HEK293 (cell line): ENCODE results near the gene RPL29.

ENCODE experiments used
- RBAK ChIP-seq: fragments of 450-650 bp; formaldehyde crosslinking; IDR thresholded peaks from 2 replicates; pipeline ENCODE4 v1.5.1; 2016; ENCODE audit warnings: missing biosample characterization, missing genetic modification characterization
- SALL2 ChIP-seq: fragments of 450-650 bp; formaldehyde crosslinking; IDR thresholded peaks from 2 replicates; pipeline ENCODE4 v1.5.0; 2017; ENCODE audit warnings: missing biosample characterization, mild to moderate bottlenecking, missing genetic modification characterization, borderline replicate concordance
- SP2 ChIP-seq: fragments of 450-650 bp; formaldehyde crosslinking; IDR thresholded peaks from 2 replicates; pipeline ENCODE4 v1.5.1; 2016; ENCODE audit warnings: missing biosample characterization, missing genetic modification characterization
- ZBTB7A ChIP-seq: fragments of 450-650 bp; formaldehyde crosslinking; IDR thresholded peaks from 2 replicates; pipeline ENCODE4 v1.5.1; 2016; ENCODE audit warnings: low read depth, missing biosample characterization, missing genetic modification characterization
- ZNF174 ChIP-seq: fragments of 450-650 bp; formaldehyde crosslinking; IDR thresholded peaks from 2 replicates; pipeline ENCODE4 v1.5.0; 2017; ENCODE audit warnings: missing biosample characterization, mild to moderate bottlenecking, missing genetic modification characterization
- ZNF501 ChIP-seq: fragments of 450-650 bp; formaldehyde crosslinking; IDR thresholded peaks from 2 replicates; pipeline ENCODE4 v1.5.1; 2016; ENCODE audit warnings: missing biosample characterization, missing genetic modification characterization
- ZSCAN5A ChIP-seq: fragments of 450-650 bp; formaldehyde crosslinking; IDR thresholded peaks from 2 replicates; pipeline ENCODE4 v1.5.1; 2016; ENCODE audit warnings: missing biosample characterization, missing genetic modification characterization
- TF ChIP-seq, protein P1 (sequence below): fragments of 450-650 bp; formaldehyde crosslinking; IDR thresholded peaks from 2 replicates; pipeline ENCODE4 v1.5.1; 2016; ENCODE audit warnings: missing biosample characterization, missing genetic modification characterization
- TF ChIP-seq, protein P2 (sequence below): fragments of 450-650 bp; formaldehyde crosslinking; IDR thresholded peaks from 2 replicates; pipeline ENCODE4 v1.5.1; 2016; ENCODE audit warnings: missing biosample characterization, missing genetic modification characterization, low read depth

DNA sequence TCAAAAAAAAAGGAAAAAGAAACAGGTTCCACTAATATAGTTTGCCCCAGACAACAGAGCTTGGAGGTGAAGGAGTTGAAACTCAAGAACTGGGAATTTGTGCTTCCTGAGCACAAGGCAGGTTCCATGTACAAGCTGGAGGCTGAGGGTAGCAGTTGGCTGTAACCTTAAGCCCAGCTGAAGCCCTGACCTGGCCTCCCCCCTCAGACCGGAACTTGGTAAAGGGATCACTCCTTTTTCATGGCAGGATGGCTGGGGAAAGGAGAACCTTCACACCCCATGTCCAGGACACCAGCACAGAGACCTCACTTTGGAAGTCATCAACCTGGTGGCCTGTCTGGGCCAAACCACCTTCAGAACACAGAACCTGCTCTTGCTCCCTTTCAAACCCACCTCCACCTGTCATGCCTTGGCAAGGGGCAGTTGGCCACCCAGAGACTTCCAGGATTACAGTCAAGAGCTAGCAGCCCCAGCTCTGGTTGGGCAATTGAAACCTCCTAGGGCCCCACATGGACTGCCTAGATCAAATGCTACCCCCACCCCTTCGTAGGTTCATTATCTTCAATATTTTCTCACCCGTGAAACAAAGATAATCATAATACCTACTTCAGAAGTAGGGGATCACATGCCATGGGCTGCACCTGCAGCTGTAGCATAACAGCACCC lies 3.5 kb downstream of the RPL29 start:
- TF ChIP-seq, protein P1, sequence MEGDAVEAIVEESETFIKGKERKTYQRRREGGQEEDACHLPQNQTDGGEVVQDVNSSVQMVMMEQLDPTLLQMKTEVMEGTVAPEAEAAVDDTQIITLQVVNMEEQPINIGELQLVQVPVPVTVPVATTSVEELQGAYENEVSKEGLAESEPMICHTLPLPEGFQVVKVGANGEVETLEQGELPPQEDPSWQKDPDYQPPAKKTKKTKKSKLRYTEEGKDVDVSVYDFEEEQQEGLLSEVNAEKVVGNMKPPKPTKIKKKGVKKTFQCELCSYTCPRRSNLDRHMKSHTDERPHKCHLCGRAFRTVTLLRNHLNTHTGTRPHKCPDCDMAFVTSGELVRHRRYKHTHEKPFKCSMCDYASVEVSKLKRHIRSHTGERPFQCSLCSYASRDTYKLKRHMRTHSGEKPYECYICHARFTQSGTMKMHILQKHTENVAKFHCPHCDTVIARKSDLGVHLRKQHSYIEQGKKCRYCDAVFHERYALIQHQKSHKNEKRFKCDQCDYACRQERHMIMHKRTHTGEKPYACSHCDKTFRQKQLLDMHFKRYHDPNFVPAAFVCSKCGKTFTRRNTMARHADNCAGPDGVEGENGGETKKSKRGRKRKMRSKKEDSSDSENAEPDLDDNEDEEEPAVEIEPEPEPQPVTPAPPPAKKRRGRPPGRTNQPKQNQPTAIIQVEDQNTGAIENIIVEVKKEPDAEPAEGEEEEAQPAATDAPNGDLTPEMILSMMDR (tag by site-specific recombination): no peak
- TF ChIP-seq RBAK (no peak), ZSCAN5A (tag by site-specific recombination) (no peak), ZNF174 (tag by site-specific recombination) (no peak), SP2 (tag by site-specific recombination) (no peak), SALL2 (tag by site-specific recombination) (no peak), ZNF501 (tag by site-specific recombination) (no peak), ZBTB7A (no peak)
- TF ChIP-seq, protein P2, sequence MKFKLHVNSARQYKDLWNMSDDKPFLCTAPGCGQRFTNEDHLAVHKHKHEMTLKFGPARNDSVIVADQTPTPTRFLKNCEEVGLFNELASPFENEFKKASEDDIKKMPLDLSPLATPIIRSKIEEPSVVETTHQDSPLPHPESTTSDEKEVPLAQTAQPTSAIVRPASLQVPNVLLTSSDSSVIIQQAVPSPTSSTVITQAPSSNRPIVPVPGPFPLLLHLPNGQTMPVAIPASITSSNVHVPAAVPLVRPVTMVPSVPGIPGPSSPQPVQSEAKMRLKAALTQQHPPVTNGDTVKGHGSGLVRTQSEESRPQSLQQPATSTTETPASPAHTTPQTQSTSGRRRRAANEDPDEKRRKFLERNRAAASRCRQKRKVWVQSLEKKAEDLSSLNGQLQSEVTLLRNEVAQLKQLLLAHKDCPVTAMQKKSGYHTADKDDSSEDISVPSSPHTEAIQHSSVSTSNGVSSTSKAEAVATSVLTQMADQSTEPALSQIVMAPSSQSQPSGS: no peak
